Activated CD4-positive, alpha-beta T cell treated with anti-CD3 and anti-CD28 coated beads, Interleukin-2, amount 50 U/mL, for 16 hours (primary cell): ENCODE data around the gene NFXL1.

Experiments used
- DNase-seq: peaks from one replicate; pipeline ENCODE4 v3.0.0-alpha.2; 2020

Gene NFXL1

GRCh38 chr4:47830265-47831025 lies 83.9 kb downstream of the NFXL1 start:
- DNase-seq: no peak

- DNase-seq: no peak
These were observed 84.9 kb downstream of the NFXL1 start for GRCh38 chr4:47829438-47829837.

DNA sequence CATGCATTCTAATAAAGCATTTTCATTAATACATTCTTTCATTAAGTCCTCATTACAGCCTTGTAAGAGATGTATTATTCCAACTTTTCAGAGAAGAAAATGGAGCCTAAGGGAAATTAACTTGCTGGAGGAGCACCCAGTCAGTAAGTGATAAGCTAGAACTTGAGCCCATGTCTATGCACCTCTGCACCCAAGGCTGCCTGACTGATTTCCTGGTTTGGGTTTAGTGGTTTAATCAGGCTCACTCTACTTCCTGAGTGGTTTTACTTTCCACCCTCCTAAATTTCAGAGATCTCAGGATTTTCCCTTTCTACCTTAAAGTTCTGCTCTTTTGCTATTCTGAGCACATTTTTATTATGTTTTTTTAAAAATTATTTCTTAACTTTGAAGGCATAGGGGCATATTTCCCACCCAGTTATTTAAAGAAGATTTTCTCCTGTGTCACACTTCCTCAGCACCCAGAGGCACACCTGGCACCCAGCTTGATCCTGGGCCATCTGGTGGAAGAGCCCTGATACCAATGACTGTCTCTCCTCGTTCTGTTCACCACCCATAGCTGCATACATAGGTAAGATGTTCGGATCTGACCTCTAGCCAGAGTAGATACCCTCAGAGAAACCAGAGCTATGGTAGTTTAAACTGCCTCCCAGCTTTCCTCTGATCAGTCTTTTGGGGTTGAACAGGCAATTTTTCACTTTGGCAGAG lies 86.9 kb downstream of the NFXL1 start:
- DNase-seq: no peak

- no peak for DNase-seq
These were observed 89.5 kb downstream of the NFXL1 start for GRCh38 chr4:47824840-47825239.

GRCh38 chr4:47819178-47819577 lies 95.2 kb downstream of the NFXL1 start:
- DNase-seq: no peak

DNA sequence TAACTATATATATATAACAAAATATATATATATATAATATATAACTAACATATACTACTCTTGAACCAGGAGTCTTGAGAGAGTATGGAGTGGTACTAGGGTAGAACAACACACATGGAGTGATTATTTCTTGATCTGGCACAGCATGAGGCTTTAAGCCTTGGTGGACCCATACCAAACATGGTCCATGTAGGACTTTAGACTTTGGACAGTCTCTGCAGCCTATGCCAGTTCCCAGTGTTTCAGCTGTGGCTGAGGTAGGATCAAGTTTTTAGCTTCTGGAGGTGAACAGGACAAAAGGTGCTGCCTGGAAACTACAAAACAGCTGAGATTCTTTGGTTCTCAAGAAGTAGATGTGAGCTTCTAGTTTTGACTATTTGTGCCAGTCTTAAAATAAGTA lies 97.1 kb downstream of the NFXL1 start:
- DNase-seq: no peak

DNA sequence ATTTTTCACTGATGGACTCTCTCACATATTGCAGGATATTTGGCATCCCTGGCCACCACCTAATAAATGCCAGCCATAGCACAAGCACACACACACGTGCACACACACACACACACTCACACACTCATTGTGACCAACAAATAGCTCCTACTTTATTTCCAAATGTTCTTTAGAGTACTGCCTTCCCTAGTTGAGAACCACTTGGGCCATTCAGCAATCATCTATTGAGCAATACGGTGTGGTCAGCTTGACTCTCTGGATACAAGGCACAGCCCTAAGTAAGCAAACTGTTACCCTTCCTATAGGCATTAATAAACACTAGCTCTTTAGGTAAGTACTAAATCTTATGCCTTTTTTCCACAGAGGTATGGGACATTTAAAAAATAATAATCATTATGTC lies 97.6 kb downstream of the NFXL1 start:
- no peak for DNase-seq

DNA sequence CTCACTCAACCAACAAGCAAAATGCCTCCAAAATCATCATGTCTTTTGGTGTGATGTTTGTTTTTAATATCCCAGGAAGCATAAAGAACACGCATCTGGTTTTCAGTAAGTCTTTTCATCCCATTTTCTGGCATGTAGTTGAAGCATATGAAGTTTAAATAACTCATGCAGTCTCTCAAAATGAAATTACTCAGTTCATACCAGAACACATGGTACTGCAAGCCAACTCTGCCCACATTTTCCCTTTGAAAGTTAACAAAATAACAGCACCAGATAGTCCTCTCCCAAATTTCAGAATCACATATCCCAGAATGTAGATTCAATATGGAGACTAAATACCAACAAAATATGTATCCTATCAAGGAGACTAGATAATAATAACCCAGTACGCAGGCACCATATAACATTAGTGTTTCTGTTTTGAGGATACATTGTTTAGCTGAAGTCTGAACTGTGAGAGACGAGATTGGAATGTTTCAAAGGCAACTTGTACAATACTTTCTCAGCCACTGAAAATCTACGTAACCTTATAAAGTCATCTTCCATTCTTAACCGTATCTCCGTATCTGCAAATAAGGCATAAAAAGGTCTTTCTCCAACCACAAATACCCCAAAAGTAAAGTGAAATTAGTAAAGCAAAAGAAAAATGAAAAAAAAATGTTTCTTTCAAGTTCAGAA lies 99.6 kb downstream of the NFXL1 start:
- DNase-seq: no peak

DNA sequence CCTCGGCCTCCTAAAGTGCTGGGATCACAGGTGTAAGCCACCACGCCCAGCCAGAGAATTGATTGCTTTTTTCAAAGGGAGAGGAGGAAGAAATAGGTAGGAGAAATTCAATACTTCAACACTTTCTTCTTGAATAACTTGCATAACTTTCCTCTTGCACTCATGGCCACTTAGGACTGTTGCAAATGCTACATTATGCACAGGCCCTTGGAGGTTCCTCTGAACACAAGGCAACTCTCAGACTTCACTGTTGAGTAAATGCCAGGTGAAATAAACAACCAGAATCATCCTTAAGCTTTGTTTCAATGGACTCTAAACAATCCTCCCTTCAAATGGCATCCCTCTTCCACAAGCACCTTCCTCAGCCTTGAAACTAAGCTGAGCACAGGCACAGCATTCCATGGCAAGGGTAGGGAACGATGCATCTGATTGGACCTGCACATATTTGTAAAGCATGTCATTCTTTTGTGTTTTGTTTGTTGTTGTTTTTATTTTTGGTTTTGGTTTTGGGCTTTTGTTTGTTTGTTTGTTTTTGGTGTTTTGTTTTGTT lies 104.7 kb downstream of the NFXL1 start:
- DNase-seq: no peak

DNA sequence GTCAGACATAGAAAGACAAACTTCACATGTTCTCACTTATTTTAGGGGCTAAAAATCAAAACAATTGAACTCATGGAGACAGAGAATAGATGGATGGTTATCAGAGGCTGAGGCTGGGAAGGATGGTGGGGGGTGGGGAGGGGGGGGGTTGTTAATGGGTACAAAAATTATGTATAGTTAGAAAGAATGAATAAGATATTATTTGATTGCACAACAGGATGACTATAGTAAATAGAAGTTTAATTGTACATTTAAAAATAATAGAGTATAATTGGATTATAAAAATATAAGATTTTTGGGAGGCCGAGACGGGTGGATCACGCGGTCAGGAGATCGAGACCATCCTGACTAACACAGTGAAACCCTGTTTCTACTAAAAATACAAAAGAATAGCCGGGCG lies 109.8 kb downstream of the NFXL1 start:
- DNase-seq: no peak

DNA sequence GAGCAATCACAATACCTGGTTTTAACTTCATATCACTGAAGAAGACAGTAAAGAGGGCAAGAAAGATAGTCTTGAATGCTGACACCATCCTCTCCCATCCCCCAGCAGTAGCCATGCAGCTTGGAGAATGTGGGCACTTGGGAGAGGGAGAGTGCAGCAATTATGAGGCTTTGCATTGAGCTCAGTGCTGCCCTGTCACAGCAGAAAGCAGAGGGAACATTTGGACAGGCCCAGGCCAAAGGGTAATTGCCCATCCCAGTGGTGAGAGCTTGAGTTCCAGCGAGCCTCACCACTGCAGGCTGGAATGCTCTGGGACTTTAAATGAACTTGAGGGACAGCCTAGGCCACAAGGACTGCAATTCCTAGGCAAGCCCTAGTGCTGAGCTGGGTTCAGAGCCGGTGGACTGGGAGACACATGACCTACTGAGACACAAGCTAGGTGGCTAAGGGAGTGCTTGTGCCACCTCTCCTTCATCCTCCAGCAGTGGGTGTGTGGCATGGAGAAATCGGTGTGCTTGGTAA lies 112.8 kb downstream of the NFXL1 start:
- no peak for DNase-seq

DNA sequence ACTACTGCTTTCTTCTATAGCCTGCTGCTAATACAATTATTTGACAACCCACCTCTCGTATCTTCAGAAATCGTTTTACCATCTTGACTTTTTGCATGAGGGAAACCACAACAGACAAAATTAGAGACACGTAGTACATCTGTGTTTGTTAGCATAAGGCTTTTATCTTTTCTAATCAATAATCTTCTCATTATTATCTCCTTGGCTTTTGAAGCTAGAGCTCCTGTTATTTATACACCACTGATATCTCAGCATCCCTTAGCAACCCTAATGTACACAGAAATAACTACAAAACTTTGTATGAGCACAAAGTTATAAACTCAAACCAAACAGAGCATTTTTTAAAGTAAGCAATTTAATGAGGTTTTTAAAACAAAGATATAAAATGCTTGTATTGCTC lies 116.2 kb downstream of the NFXL1 start:
- DNase-seq: no peak
